A673 (cell line): Measurements from ENCODE around the gene DNM2.

ENCODE experiments used
- CTCF ChIP-seq: fragments of 300-800, 200-600 bp; sonication (generic); conservative IDR thresholded peaks from 2 replicates; pipeline ENCODE4 v1.5.1; 2017; ENCODE audit warnings: low read depth, mild to moderate bottlenecking, antibody characterized with exemption, low read length, moderate library complexity, mixed read lengths
- EZH2 ChIP-seq: fragments of 200-600 bp; sonication (generic); IDR thresholded peaks from 2 replicates; pipeline ENCODE4 v1.6.1; 2017; ENCODE audit warnings: borderline replicate concordance, low read depth, mild to moderate bottlenecking, mixed read lengths, antibody characterized with exemption, low read length; ENCODE audit not compliant: poor library complexity, severe bottlenecking

- no peak for TF ChIP-seq EZH2
- no peak for TF ChIP-seq CTCF
Measured at GRCh38 chr19:10736189-10736588, 18.3 kb downstream of the DNM2 start.
